ENCODE data around the gene DIS3L2.

DNA sequence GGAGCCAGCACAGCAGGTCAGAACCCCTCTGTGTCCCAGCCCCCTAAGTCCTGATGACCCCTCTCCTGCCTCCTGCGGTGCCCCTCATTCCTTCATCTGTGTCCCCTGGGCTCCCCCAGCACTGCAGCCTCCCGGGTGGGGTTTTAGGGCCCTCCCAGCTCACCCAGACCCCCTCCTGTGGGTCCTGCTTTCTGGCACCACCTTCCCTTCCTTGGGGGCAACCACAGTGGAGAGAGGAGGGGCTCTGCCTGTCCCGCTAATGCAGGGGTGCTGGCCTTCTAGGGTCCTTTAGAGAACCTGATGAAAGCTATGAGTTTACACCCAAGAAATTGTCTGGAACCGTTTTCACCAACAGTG, 374.3 kb downstream of the DIS3L2 start:
- TF ChIP-seq, protein P1, sequence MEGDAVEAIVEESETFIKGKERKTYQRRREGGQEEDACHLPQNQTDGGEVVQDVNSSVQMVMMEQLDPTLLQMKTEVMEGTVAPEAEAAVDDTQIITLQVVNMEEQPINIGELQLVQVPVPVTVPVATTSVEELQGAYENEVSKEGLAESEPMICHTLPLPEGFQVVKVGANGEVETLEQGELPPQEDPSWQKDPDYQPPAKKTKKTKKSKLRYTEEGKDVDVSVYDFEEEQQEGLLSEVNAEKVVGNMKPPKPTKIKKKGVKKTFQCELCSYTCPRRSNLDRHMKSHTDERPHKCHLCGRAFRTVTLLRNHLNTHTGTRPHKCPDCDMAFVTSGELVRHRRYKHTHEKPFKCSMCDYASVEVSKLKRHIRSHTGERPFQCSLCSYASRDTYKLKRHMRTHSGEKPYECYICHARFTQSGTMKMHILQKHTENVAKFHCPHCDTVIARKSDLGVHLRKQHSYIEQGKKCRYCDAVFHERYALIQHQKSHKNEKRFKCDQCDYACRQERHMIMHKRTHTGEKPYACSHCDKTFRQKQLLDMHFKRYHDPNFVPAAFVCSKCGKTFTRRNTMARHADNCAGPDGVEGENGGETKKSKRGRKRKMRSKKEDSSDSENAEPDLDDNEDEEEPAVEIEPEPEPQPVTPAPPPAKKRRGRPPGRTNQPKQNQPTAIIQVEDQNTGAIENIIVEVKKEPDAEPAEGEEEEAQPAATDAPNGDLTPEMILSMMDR (conservative IDR thresholded peaks at IDR 0.05; ENCODE audit: low read depth in 2 of 2), result no peak
- TF ChIP-seq JUNB (IDR thresholded peaks at IDR 0.05; ENCODE audit: unreplicated experiment), result no peak
